ENCODE results near the gene SLC2A13.
"Not testable (repeated sequence)": the region's sequence is repeated elsewhere in the genome, so short reads cannot be mapped to it uniquely, and the experiment has no call there.

SLC2A13 gene

DNA sequence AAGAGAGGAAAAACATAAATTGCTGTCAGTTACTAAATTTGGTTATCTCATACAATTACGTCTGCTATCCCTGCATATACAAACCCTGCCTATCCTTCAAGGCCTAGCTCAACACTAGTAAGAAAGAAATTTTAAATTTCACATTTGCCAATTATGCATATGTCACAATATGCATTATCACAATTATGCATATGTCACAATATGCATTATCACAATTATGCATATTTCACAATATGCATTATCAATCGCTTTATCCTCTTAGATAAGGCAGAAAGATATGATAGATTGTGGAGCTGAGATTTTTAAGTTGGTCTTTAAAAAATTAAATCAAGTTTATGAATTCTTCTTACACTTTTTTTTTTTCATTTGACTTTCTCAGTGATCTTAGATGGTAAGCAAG is 291.3 kb downstream of the SLC2A13 start:
- DNase-seq (ENCODE audit: low read depth in 2 of 2, low spot score in 1 of 2), result no peak

DNA sequence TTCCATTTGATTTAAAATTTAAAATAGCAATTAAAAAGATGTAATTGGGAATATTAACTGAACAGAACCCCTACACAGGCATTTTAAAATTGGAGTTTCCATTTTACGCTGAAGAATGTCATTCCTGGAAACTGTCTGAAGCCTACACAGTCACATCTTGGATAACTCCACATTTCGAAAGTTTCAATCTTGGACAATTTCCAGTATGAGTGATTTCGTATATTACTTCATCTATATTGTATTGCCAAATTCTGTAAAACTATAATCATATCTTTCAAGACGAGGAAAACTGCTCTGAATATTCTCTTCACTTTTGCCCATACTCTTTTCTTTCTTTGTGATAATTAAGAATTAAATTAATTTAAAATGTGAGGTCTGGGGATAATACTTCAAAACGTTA is 292.1 kb downstream of the SLC2A13 start:
- DNase-seq (ENCODE audit: low read depth in 2 of 2, low spot score in 1 of 2), result no peak

DNA sequence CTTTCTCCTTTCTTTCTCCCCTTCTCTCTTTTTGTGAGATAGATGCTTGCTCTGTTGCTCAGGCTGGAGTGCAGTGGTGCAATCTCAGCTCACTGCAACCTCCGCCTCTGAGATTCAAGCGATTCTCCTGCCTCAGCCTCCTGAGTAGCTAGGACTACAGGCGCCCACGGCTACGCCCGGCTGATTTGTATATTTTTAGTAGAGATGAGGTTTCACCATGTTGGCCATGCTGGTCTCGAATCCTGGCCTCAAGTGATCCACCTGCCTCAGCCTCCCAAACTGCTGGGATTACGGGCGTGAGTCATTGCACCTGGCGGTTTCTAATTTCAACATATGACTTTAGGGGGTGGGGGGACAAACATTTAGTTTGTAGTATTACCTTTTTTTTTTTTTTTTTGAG is 293.4 kb downstream of the SLC2A13 start:
- DNase-seq (ENCODE audit: low read depth in 2 of 2, low spot score in 1 of 2), result not testable (repeated sequence)

DNA sequence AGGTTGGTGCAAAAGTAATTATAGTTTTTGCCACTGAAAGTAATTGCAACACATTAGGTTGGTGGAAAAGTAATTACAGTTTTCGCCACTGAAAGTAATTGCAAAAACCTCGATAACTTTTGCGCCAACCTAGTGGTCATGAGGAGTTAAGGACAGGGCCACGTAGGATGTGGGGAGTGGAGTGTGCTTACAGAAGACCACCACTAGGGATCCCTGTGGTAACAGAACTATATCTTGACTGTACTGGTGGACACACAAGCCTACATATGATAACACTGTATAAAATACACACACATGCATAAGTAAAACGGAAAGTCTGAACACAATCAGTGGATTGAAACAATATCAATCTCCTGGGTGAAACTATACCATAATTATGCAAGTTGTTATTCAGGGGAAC is 298.8 kb downstream of the SLC2A13 start:
- no peak for DNase-seq (ENCODE audit: low read depth in 2 of 2, low spot score in 1 of 2)

DNA sequence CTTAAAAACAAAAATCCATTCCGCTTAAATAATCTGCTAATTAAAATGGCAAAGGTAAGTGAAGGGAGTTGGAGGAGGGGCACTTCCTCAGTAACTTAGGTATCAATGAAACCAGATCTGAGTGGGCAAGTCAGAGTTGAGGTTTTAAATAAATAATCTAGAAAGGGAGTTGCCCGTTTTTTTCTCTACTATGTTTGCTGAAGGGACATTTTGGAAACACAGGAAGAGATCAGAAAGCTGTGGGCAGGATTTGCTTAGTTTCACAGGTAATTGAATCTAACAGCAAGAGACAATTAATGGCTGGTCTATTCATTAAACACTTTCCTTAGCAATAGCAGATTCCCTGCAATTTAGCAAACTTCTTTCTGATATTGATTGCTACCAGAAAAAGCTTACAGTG is 300.2 kb downstream of the SLC2A13 start:
- no peak for DNase-seq (ENCODE audit: low read depth in 2 of 2, low spot score in 1 of 2)

DNA sequence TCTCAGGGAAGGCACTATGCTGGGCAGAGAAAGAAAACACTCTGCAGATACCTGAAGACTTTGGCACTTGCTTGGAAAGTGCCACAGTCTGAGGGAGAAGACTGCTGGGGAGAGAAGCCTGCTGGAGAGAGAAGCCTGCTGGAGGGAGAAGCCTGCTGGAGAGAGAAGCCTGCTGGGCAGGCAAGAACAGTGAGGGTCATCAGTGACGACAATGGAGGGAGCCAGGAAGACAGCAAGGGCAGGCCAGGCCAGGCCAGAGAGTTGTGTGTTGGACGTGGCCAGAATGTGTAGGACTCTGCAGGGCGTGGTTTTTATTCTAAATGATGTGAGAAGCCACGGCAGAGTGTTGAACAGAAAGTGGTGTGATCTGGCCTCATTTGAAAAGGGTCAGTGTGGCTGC is 301.0 kb downstream of the SLC2A13 start:
- no peak for DNase-seq (ENCODE audit: low read depth in 2 of 2, low spot score in 1 of 2)

DNA sequence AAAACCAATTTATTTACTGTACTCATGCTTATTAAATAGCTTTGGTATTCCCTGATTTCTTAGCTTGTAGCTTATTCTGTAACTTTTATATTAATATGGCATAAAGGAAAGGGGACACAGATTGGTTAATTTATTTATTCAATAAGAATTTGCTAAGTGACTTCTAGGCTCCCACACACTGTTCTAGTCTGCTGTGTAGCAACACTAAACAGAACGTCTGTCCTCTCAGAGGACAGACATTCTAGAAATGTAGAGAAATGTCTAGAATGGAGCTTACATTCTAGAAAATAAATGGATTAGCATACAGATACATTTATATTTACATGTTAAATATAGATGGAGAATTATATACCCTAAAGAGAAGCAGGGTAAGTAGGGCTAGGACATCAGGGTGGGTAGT is 301.4 kb downstream of the SLC2A13 start:
- no peak for DNase-seq (ENCODE audit: low read depth in 2 of 2, low spot score in 1 of 2)

DNA sequence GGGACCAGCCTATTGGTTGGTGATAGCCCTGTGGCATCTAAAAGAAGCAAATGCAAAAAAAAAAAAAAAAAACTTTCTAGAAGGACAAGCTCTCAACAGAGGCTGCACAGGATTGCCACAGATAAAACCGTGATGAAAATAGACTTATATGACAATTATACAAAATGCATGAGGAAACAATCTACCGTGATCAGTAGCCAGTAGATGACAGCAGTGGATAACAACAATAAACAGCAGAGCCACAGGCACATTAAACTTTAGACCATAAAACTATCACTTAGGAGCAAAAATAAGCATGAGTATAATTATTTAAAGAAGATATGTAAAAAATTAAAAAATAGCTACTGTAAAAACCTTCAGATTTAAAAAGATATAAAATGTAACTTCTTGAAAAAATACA is 302.7 kb downstream of the SLC2A13 start:
- no peak for DNase-seq (ENCODE audit: low read depth in 2 of 2, low spot score in 1 of 2)

DNA sequence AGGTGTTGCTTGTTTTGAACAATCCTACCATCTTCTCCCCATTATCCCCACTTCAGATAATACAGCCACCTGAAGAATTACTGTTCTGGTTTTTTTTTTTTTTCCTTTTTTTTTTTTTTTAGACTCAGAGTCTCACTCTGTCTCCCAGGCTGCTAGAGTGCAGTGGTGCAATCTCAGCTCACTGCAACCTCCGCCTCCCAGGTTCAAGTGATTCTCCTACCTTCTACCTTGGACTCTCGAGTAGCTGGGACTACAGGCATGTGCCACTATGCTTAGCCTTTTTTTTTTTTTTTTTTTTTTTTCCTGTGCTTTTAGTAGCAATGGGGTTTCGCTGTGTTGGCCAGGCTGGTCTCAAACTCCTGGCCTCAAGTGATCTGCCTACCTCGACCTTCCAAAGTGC is 306.9 kb downstream of the SLC2A13 start:
- no peak for DNase-seq (ENCODE audit: low read depth in 2 of 2, low spot score in 1 of 2)

DNA sequence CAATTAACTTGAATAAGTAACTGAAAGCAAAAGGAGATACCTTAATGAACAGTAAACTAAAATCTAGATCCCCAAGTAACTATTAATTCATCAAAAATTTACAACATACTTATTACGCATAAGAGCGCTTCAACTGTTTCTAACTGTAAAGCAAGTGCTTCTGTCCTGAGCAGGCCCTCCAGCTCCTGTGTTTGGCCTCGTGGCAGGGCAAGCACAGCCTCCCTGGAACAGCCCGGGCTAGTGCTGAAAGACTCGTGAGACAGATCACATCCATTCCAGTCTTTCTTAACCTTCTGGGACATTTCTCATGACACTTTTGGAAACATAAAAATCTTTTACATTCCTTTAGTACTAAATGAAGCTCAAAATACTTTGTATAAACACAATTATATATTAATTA is 307.5 kb downstream of the SLC2A13 start:
- DNase-seq (ENCODE audit: low read depth in 2 of 2, low spot score in 1 of 2), result no peak

DNA sequence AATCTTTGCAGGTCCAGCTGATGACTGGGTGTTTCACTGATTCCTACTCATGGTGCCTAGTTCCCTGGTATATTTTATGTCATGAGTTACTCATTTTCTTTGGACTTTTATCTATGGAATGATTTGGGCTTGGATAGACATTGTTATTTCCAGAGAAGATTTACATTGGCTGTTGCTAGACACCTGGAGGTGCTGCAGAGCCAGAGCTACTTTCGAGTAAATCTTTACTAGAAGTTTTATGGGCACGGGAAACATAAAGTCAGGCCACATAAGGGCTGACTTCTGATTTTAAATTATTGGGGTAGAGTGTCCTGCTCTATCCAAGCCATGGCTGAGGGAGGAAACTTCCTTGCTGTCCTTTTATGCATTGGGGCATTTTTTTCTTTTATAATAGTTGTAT is 310.4 kb downstream of the SLC2A13 start:
- no peak for DNase-seq (ENCODE audit: low read depth in 2 of 2, low spot score in 1 of 2)

DNA sequence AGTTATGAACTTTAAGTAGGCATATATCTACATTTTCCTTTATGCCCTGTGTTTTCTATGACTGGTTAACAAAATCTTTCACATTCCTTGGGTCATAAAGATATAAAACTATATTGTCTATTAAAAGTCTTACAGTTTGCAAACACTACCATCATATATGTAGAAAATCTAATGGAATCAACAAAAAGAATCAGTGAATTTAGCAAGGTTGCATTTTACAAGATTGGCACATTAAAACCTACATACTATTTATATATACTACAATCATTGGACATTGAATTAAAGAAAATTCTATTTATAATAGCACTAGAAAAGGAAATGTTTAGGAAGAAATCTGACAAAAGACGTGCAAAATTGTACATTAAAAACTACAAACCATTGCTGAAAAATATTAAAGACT is 312.9 kb downstream of the SLC2A13 start:
- no peak for DNase-seq (ENCODE audit: low read depth in 2 of 2, low spot score in 1 of 2)

DNA sequence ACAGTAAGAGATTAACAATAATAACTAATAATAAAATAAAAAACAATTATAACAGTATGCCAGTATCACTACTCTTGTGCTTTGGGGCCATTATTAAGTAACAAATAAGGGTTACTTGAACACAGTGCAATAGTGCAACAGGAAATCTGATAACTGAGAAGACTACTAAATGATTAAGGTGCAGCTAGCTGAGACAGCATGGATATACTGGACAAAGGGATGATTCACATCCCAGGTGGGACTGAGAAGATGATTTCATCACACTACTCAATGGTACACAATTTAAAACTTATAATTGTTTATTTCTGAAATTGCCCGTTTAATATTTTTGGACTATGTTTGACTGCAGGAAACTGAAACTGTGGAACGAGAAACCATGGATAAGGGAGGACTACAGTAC is 317.6 kb downstream of the SLC2A13 start:
- no peak for DNase-seq (ENCODE audit: low read depth in 2 of 2, low spot score in 1 of 2)

DNA sequence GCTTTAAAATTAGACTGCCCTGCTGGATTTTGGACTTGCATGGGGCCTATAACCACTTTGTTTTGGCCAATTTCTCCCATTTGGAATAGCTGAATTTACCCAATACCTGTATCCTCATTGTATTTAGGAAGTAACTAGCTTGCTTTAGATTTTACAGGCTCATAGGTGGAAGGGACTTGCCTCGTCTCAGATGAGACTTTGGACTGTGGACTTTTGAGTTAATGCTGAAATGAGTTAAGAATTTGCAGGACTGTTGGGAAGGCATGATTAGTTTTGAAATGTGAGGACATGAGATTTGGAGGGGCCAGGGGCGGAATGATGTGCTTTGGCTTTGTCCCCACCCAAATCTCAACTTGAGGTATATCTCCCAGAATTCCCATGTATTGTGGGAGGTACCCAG is 320.1 kb downstream of the SLC2A13 start:
- DNase-seq (ENCODE audit: low read depth in 2 of 2, low spot score in 1 of 2), result not testable (repeated sequence)

DNA sequence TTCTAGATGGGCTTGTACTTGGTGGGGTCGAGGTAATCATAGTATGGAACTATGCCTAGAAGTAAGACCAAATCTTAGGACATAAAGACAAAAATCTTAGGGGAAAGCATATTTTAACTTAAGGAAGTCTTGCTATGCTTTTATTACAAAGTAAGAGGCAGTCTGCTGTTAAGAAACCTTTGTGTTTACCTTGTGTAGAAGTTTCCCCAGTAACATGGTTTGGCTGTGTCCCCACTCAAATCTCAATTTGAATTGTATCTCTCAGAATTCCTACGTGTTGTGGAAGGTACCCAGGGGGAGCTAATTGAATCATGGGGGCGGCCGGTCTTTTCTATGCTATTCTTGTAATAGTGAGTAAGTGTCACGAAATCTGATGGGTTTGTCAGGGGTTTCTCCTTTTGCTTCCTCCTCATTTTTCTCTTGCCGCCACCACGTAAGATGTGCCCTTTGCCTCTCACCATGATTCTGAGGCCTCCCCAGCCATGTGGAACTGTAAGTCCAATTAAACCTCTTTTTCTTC is 323.8 kb downstream of the SLC2A13 start:
- no peak for DNase-seq (ENCODE audit: low read depth in 2 of 2, low spot score in 1 of 2)

DNA sequence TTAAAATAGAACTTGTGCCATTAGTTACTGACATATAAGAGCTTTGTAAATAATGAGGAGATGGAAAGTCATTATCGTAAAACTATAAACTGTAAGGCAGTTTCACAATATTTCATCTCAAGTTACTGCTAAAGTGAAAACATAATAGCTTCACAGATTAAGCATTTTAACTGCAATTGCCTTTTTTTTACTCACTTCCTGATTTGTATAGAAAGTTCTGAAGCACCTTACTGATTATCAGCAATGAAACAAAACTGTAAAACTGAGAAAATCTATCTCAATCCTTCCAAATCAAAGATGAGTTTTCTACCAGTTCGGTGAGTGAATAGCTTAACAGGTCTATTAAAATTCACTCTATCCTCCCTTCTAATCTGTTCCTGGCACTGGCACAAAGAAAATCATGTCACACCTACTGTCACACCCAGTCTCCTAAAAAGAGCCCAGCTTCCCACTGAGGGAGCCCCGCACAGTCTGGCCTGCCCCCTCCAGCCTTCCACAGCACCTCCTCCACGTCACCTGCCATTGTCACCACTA is 324.9 kb downstream of the SLC2A13 start:
- DNase-seq (ENCODE audit: low read depth in 2 of 2, low spot score in 1 of 2), result no peak

DNA sequence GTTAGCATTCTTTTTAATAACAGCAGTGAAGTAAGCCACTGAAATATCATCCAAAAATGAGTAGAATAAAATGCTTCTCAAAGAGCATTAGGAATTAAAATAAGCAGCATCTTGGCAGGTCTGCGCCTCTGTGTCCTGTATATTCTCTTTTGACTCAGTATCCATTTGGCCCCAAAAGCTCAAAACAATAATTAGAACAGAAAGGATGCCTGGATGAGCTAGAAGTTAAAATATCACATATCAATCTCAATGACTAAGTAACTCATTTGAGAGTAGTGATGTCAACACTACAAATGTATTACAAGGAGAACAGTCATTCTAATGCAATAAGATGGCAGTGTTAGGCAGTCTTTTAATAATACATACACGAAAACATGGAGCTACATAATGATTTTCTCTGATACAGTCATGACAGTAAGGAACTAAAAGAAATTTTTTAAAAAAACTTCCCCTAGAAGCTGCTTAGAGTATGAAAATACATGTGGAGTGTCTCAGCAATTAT is 325.4 kb downstream of the SLC2A13 start:
- no peak for DNase-seq (ENCODE audit: low read depth in 2 of 2, low spot score in 1 of 2)

DNA sequence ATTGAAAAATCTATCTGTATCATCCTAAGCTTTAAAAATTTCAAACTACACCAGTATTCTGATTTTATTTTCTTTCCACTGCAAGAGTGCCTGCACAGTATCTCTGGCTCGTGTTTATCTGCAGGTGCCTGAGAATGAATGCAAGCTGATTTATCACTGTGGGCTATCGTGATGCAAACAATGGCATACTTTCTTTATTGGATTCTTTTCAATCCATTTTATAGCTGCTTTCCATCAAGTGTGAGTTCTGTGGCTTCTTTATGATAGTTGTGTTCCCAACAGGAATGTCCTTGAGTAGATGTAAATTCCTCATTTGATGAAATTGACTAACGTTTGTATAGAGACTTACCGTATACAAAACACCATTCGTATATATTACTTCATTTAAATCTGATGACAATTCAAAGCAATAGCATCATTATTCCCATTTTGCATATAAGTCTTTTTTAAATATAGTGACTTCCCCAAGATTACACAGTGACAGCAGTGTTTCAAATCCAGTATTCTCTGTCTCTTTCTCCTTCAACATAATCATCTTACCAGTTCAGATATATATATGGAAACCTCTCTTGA is 326.0 kb downstream of the SLC2A13 start:
- no peak for DNase-seq (ENCODE audit: low read depth in 2 of 2, low spot score in 1 of 2)

DNA sequence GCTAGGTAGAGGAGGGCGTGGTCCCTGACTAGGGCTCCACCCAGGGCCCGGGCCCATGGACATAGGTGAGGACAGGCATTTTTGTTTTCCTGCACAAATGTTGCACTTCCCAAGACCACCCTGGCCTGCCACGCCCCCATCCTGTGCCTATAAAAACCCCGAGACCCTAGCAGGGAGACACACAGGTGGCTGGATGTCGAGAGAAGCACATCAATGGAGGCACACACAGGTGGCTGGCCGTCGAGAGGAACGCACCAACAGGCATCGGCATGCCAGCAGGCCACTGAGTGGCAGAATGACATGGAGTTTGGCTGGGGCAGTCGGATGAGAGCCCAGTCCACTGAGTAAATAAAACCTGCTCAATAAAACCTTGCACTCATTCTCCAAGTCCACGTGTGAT is 328.4 kb downstream of the SLC2A13 start:
- DNase-seq (ENCODE audit: low read depth in 2 of 2, low spot score in 1 of 2), result no peak

DNA sequence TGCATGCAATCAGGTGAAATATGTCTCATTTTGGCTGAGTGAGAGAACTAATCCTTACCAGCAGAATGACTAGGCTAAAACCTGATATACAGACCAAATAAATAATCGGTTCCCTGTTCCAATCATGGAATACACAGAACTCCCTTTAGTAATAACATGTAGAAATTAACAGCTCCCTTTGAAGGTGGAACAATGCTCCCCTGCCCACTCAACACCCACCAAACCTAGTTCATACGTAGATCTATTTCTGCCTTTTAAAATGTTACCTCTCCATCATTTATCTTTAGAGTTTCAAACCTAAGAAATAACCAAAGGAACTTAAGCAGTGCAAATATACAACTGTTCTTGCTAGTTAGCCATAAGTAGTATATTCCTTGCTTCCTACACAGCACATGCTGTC is 332.6 kb downstream of the SLC2A13 start:
- DNase-seq (ENCODE audit: low read depth in 2 of 2, low spot score in 1 of 2), result no peak

DNA sequence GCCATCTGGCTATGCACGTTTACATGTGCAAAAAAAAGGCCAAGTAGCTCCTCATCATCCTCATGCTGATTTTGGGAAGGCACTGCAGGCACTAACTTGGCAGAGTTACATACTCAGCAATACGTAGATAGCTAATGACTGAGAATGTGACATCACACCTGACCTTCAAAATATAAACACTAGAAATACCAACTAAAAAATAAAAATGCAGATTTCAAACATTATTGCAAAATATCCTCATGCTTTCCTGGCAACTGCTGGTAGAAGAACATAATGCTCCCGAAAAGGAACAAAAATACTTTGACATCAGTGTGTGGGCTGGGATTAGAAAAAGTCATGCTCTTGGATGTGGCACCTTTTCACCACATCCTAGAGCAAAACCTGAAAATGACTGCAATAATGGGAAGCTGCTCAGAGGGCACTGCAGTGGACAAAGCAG is 333.0 kb downstream of the SLC2A13 start:
- no peak for DNase-seq (ENCODE audit: low read depth in 2 of 2, low spot score in 1 of 2)

DNA sequence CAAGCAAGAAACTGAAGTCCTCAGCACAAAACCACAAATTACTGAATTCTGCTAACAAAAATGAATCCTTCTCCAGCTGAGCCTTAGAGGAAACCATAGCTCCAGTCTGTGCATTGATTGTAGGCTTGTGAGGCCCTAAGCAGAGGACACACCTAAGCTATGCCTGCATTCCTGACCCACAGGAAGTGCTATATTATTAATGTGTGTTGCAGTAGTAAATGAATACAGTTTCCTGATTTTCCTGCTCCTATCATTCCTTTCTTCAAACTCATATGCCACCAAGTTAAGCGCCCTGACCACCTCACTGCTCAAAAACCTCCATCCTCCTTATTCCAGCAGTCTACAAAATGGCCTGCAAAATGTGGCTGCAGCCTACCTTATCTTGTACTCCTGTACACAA is 334.4 kb downstream of the SLC2A13 start:
- DNase-seq (ENCODE audit: low read depth in 2 of 2, low spot score in 1 of 2), result no peak

DNA sequence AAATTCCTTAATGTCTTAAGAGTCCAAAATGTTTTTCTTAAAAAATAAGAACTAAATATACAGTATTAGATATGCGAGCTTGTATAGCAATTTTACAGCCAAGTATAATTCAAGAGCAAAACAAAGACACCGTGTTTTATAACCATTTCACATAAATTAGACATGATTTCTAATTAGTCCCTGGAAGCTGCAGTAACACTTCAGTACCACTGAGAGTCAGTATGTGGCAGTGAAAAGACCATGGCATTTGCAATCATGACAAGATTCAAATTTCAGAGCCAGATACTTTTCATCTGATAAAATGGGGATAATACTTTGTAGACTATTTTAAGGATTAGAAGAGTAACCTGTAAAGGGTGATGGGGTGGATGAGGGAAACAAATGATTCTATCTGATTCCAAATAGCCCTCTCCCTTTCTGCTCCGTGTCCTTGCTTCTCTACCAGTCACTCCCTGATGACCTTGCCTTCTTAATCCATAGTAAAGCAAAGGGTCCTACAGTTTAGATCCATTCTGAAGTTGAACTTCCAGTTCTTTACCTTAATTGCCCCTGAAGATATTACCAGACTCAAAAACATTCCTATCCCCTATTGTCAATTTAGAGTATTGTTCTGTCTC is 340.8 kb downstream of the SLC2A13 start:
- no peak for DNase-seq (ENCODE audit: low read depth in 2 of 2, low spot score in 1 of 2)

Data from stimulated activated CD8-positive, alpha-beta memory T cell treated with anti-CD3 and anti-CD28 coated beads, Interleukin-4, amount 100 ng/mL, for 4 hours (primary cell).